Esophagus (tissue), 2 donors: Measurements from ENCODE around the gene ADNP2. TPM values are rescaled to one million over a fixed set of nuclear protein-coding genes. Genes with fewer than 3 reads are reported as not detected.

Experiments used
- H3K27ac ChIP-seq, 2 donors: one replicate each; pipeline ENCODE4 v1.5.1; 2013; ENCODE audit warnings: low read depth in 2 of 2, mild to moderate bottlenecking in 2 of 2, inconsistent platforms in 1 of 2, low read length in 1 of 2, moderate library complexity in 1 of 2
- H3K27me3 ChIP-seq, 2 donors: one replicate each; pipeline ENCODE4 v1.6.1; 2013; ENCODE audit warnings: low read length in 2 of 2, control low read depth in 1 of 2, mild to moderate bottlenecking in 1 of 2; ENCODE audit not compliant: insufficient read depth in 2 of 2, control insufficient read depth in 1 of 2
- H3K36me3 ChIP-seq, 2 donors: one replicate each; pipeline ENCODE4 v1.6.1; 2013; ENCODE audit warnings: low read length in 1 of 2; ENCODE audit not compliant: control insufficient read depth in 2 of 2, insufficient read depth in 2 of 2
- H3K4me1 ChIP-seq, 2 donors: one replicate each; pipeline ENCODE4 v1.6.1; 2013; ENCODE audit warnings: low read length in 1 of 2; ENCODE audit not compliant: control insufficient read depth in 2 of 2, insufficient read depth in 2 of 2
- H3K4me3 ChIP-seq, 2 donors: one replicate each; pipeline ENCODE4 v1.5.1; 2013; ENCODE audit warnings: low read length in 2 of 2, mild to moderate bottlenecking in 2 of 2, low read depth in 1 of 2, moderate library complexity in 1 of 2
- H3K9me3 ChIP-seq, 2 donors: one replicate each; pipeline ENCODE4 v1.6.1; 2013; ENCODE audit warnings: mild to moderate bottlenecking in 2 of 2, low read depth in 1 of 2, low read length in 1 of 2, moderate library complexity in 1 of 2; ENCODE audit not compliant: control insufficient read depth in 2 of 2, insufficient read depth in 1 of 2
- WGBS, 2 donors: extraction: QIAGEN DNeasy Blood & Tissue Kit; methylation state at CpG; one replicate each; pipeline ENCODE4 v1.1.7; 2013; 5-methylcytosine and 5-hydroxymethylcytosine counted together
- polyA plus RNA-seq, 2 donors: library from polyadenylated mRNA; stranded (reverse); fragments of 200-250 nt; gene quantifications; one replicate each; pipeline ENCODE4 v1.2.3, GENCODE V29; 2013
- donor health status: healthy with polysubstance abuse.
- donor health status: Bipolar disorder and iron deficiency.

The ADNP2 gene
- polyA plus RNA-seq, 2 donors, result 4.6 to 6.2 TPM

DNA sequence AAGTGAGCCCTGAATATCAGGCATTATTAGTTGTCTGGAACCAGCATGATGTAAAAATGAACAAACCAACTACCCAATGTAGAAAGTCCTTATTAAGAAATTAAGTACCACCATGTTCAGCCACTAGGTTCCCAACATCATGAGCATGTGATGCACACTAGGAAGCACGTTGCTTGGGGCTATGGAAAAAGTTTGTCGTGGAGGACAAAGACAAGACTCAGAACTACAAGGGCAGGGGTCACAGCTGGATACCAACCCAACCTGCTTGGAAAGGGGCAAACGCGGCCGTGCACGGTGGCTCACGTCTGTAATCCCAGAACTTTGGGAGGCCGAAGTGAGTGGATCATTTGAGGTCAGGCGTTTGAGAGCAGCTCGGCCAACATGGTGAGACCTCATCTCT lies 64.0 kb downstream of the ADNP2 start:
- Histone ChIP-seq H3K27me3 (no peaks in the 10 kb centered on the region), H3K36me3 (no peaks in the 10 kb centered on the region), H3K9me3 (no peaks in the 10 kb centered on the region), H3K4me3 (no peak overlapping the region), H3K4me1 (peaks cover 2 to 14% of the 10 kb centered on the region in 2 donors), H3K27ac (no peak overlapping the region)
- WGBS, 2 donors, result 89 to 92% methylated on average over 10 of the region's 10 CpGs

GRCh38 chr18:80175451-80176204 lies 66.6 kb downstream of the ADNP2 start:
- 65 to 67% methylated on average over 18 of the region's 18 CpGs for WGBS, 2 donors
- Histone ChIP-seq H3K27ac (peak overlapping the region in 1 of 2 donors; percentile 26), H3K36me3 (no peaks in the 10 kb centered on the region), H3K4me1 (peaks cover 2 to 37% of the 10 kb centered on the region in 2 donors), H3K4me3 (no peak overlapping the region), H3K9me3 (no peaks in the 10 kb centered on the region), H3K27me3 (no peaks in the 10 kb centered on the region)

DNA sequence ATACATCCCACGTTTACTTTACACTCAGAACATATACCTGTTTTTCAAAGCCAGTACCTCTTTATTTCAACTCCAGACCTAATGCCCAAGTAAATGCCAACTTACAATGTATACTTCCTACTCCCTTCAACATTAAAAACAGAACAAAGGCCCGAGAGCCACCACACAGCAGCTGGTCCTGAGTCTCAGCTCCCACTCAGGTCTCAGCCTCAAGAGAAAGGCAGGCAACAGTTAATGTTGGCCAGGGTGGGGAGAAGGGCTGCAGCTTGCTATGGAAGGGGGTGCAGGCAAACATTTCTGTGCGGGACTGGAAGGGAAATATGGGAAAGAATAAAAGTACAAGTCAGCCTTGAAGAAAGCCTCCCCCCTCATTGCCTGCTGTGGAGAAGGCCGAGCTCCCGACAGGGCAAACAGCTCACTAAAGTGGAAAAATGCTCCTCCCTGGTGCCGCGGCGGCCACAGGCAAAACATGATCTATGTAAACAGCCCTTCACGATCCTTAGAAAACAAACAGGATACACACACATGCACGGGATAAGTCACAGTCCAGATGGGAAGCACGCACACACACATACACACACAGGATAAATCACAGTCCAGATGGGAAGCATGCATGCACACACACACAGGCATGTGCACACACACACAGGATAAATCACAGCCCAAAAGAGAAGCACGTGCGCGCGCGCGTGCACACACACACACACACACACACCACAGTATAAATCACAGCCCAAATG lies 67.4 kb downstream of the ADNP2 start:
- H3K9me3 ChIP-seq, result no peaks in the 10 kb centered on the region
- peak overlapping the region in 1 of 2 donors; percentile 0 for H3K27ac ChIP-seq
- H3K4me1 ChIP-seq, result peaks cover 2 to 46% of the 10 kb centered on the region in 2 donors
- H3K36me3 ChIP-seq, result no peaks in the 10 kb centered on the region
- no peaks in the 10 kb centered on the region for H3K27me3 ChIP-seq
- WGBS, 2 donors, result 53 to 56% methylated on average over 17 of the region's 17 CpGs
- H3K4me3 ChIP-seq, result no peak overlapping the region

DNA sequence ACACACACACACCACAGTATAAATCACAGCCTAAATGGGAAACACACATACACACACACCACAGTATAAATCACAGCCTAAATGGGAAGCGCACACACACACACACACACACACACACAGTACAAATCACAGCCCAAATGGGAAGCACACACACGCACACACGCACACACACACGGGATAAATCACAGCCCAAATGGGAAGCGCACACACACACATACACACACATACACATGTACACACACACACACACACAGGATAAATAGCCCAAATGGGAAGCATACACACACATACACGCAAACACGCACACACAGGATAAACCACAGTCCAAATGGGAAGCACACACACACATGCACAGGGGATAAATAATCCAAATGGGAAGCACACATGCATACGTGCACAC lies 68.1 kb downstream of the ADNP2 start:
- Histone ChIP-seq H3K27me3 (no peaks in the 10 kb centered on the region), H3K27ac (no peak overlapping the region), H3K4me3 (no peak overlapping the region), H3K9me3 (no peaks in the 10 kb centered on the region), H3K36me3 (peaks cover 0 to 2% of the 10 kb centered on the region in 2 donors), H3K4me1 (peaks cover 5 to 52% of the 10 kb centered on the region in 2 donors)
- 83 to 89% methylated on average over 8 of the region's 8 CpGs for WGBS, 2 donors

- Histone ChIP-seq H3K9me3 (no peaks in the 10 kb centered on the region), H3K4me3 (no peak overlapping the region), H3K27ac (peak overlapping the region; percentile 87 to 88)
These were observed 70.1 kb downstream of the ADNP2 start for GRCh38 chr18:80178935-80179818.

GRCh38 chr18:80179857-80180558 lies 70.9 kb downstream of the ADNP2 start:
- Histone ChIP-seq H3K4me1 (peaks cover 5 to 53% of the 10 kb centered on the region in 2 donors), H3K4me3 (no peak overlapping the region), H3K36me3 (peaks cover 0 to 3% of the 10 kb centered on the region in 2 donors), H3K9me3 (no peaks in the 10 kb centered on the region), H3K27me3 (no peaks in the 10 kb centered on the region), H3K27ac (peak overlapping the region; percentile 87 to 88)
- 50 to 64% methylated on average over 20 of the region's 20 CpGs for WGBS, 2 donors

More at GRCh38 chr18:80178935-80179818, 70.1 kb downstream of the ADNP2 start:
- Histone ChIP-seq H3K27me3 (no peaks in the 10 kb centered on the region), H3K4me1 (peaks cover 5 to 53% of the 10 kb centered on the region in 2 donors), H3K36me3 (peaks cover 0 to 3% of the 10 kb centered on the region in 2 donors)
- 54 to 79% methylated on average over 30 of the region's 30 CpGs for WGBS, 2 donors

DNA sequence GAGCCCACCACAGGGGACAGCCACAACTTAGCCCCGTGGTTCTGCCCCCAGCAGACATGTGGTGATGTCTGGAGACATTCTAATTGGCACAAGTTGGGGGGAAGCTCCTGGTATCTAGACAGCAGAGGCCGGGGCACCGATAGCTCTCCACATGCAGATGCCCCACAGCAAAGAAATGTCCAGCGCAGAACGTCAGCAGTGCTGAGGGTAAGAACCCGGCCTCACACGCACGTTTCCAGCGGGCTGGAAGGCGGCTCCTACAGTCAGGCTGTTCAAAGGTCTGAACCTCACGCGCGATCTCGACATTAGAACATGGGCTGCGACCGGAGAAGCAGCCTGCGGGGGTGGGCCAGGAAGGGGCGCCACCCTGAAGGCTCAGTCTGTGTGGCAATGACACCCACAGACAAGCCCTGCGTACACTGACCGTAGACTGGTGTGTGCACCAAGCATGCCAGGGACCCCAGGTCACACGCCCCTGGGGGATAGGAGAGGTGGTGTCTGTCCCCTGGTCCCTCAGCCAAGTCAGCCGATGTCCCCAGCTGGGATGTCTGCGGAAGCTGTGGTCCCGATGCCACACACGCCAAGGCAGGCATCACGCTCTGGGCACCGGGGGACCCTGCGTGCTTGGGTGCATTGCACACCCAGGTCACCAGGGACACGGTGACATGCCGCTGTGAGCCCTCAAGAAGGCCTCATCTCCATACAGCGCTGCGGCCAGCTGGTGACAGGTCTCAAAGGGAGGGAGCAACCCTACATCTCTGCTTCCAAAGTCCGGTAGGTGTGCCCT lies 71.9 kb downstream of the ADNP2 start:
- WGBS, 2 donors, result 88% methylated on average over 33 of the region's 33 CpGs
- peak overlapping the region; percentile 60 to 72 for H3K27ac ChIP-seq
- H3K4me1 ChIP-seq, result peaks cover 5 to 49% of the 10 kb centered on the region in 2 donors
- no peaks in the 10 kb centered on the region for H3K9me3 ChIP-seq
- no peak overlapping the region for H3K4me3 ChIP-seq
- H3K27me3 ChIP-seq, result no peaks in the 10 kb centered on the region
- peaks cover 0 to 3% of the 10 kb centered on the region in 2 donors for H3K36me3 ChIP-seq

- WGBS, 2 donors, result 63 to 65% methylated on average over 12 of the region's 12 CpGs
- peaks cover 3 to 46% of the 10 kb centered on the region in 2 donors for H3K4me1 ChIP-seq
- no peak overlapping the region for H3K4me3 ChIP-seq
- no peaks in the 10 kb centered on the region for H3K27me3 ChIP-seq
- H3K36me3 ChIP-seq, result peaks cover 0 to 3% of the 10 kb centered on the region in 2 donors
- peak overlapping the region; percentile 37 to 71 for H3K27ac ChIP-seq
- H3K9me3 ChIP-seq, result no peaks in the 10 kb centered on the region
These were observed 72.8 kb downstream of the ADNP2 start for GRCh38 chr18:80181642-80182461.
